Lung (tissue), 12 donors: ENCODE data around the gene KERA. TPM values are rescaled to one million over a fixed set of nuclear protein-coding genes. Genes with fewer than 3 reads are reported as not detected.

ENCODE experiments used
- ATAC-seq: fragments of 200-7000 bp; cut with Tn5 transposase; one replicate; pipeline ENCODE4 v1.9.1; 2020; ENCODE audit warnings: moderate number of reproducible peaks; ENCODE audit not compliant: insufficient read depth, low FRiP score
- DNase-seq, 3 donors: peaks; one replicate each; pipeline ENCODE4 v3.0.0-alpha.2; 2013 to 2017
- H3K27ac ChIP-seq, 2 donors: one replicate each; pipeline ENCODE4 v1.5.1; 2013; ENCODE audit warnings: mild to moderate bottlenecking in 2 of 2, moderate library complexity in 2 of 2, control low read depth in 1 of 2, inconsistent platforms in 1 of 2, low read depth in 1 of 2, low read length in 1 of 2
- H3K27me3 ChIP-seq, 3 donors: one replicate each; pipeline ENCODE4 v1.5.1; 2013; ENCODE audit warnings: low read length in 2 of 3; ENCODE audit not compliant: control insufficient read depth in 3 of 3, insufficient read depth in 3 of 3
- H3K36me3 ChIP-seq, 4 donors: one replicate each; pipeline ENCODE4 v1.5.1; 2013; ENCODE audit warnings: low read length in 4 of 4, mild to moderate bottlenecking in 1 of 4, moderate library complexity in 1 of 4; ENCODE audit not compliant: control insufficient read depth in 4 of 4, insufficient read depth in 4 of 4
- H3K4me1 ChIP-seq, 5 donors: one replicate each; pipeline ENCODE4 v1.5.1; 2013; ENCODE audit warnings: low read length in 5 of 5, mild to moderate bottlenecking in 2 of 5, moderate library complexity in 1 of 5; ENCODE audit not compliant: control insufficient read depth in 5 of 5, insufficient read depth in 5 of 5
- H3K4me3 ChIP-seq: one replicate; pipeline ENCODE4 v1.5.1; 2013; ENCODE audit warnings: mild to moderate bottlenecking, control low read depth, moderate library complexity
- H3K9ac ChIP-seq, 2 donors: one replicate each; pipeline ENCODE4 v1.5.1; 2013; ENCODE audit warnings: low read length in 2 of 2, control low read depth in 1 of 2; ENCODE audit not compliant: insufficient read depth in 1 of 2
- H3K9me3 ChIP-seq, 4 donors: one replicate each; pipeline ENCODE4 v1.5.1; 2013; ENCODE audit warnings: low read length in 3 of 4, mild to moderate bottlenecking in 1 of 4, moderate library complexity in 1 of 4; ENCODE audit not compliant: control insufficient read depth in 4 of 4, insufficient read depth in 3 of 4
- CTCF ChIP-seq: IDR thresholded peaks from 2 replicates; pipeline ENCODE4 v1.5.1; 2012; ENCODE audit warnings: mild to moderate bottlenecking; ENCODE audit errors: control extremely low read depth, extremely low read depth
- WGBS, 2 donors: extraction: QIAGEN DNeasy Blood & Tissue Kit; methylation state at CpG; one replicate each; pipeline ENCODE4 v1.1.7; 2013; 5-methylcytosine and 5-hydroxymethylcytosine counted together
- polyA plus RNA-seq, 2 donors: library from polyadenylated mRNA; stranded (reverse); fragments of 200-250 nt; gene quantifications; one replicate each; pipeline ENCODE4 v1.2.1, GENCODE V29; 2013
- total RNA-seq, 2 donors: library from RNA; depleted of rRNA in 1 of 2; stranded (reverse); fragments of >200 nt in 1 of 2; gene quantifications; one replicate each; pipeline ENCODE4 v1.2.1, GENCODE V29; 2014 to 2021
- donor health status: control.
- donor health status: control.
- donor health status: Bipolar disorder and iron deficiency.
- donor health status: healthy.
- donor health status: DM: yes; HTN: yes; CAD: no.

The KERA gene
- total and polyA plus RNA-seq, 4 donors: 0.26 TPM; not detected in 3

GRCh38 chr12:91065396-91065795, 7.6 kb upstream of the KERA start:
- no peak for ATAC-seq
- 80 to 89% methylated on average over 3 of the region's 3 CpGs for WGBS, 2 donors
- no peaks in the 10 kb centered on the region for H3K9me3 ChIP-seq

GRCh38 chr12:91064640-91065039, 6.8 kb upstream of the KERA start:
- no peak overlapping the region for H3K9ac ChIP-seq
- no peaks in the 10 kb centered on the region for H3K9me3 ChIP-seq
- no peak for ATAC-seq
- 70 to 87% methylated on average over 3 of the region's 3 CpGs for WGBS, 2 donors
- no peak for TF ChIP-seq CTCF
- DNase-seq: no peak
- H3K27me3 ChIP-seq: no peaks in the 10 kb centered on the region
- H3K4me3 ChIP-seq: no peak overlapping the region
- H3K27ac ChIP-seq: no peak overlapping the region
- no peaks in the 10 kb centered on the region for H3K4me1 ChIP-seq
- no peaks in the 10 kb centered on the region for H3K36me3 ChIP-seq

More at GRCh38 chr12:91065396-91065795, 7.6 kb upstream of the KERA start:
- Histone ChIP-seq H3K4me1 (no peaks in the 10 kb centered on the region), H3K4me3 (no peak overlapping the region), H3K36me3 (no peaks in the 10 kb centered on the region), H3K9ac (no peak overlapping the region), H3K27ac (no peak overlapping the region), H3K27me3 (no peaks in the 10 kb centered on the region)
- TF ChIP-seq CTCF: no peak
- peak in 1 of 3 donors; percentile 14 for DNase-seq

- peaks cover 0 to 6% (median 2%) of the 10 kb centered on the region in 5 donors for H3K4me1 ChIP-seq
- TF ChIP-seq CTCF: no peak
- no peaks in the 10 kb centered on the region for H3K27me3 ChIP-seq
- no peak overlapping the region for H3K4me3 ChIP-seq
- no peaks in the 10 kb centered on the region for H3K9me3 ChIP-seq
- no peak overlapping the region for H3K27ac ChIP-seq
- DNase-seq (no peak), ATAC-seq (no peak)
- 68 to 88% methylated on average over 1 of the region's 1 CpG for WGBS, 2 donors
- H3K9ac ChIP-seq: no peak overlapping the region
- H3K36me3 ChIP-seq: no peaks in the 10 kb centered on the region
Measured at GRCh38 chr12:91061091-91061490, 3.3 kb upstream of the KERA start.

- peaks cover 0 to 7% (median 5%) of the 10 kb centered on the region in 5 donors for H3K4me1 ChIP-seq
Measured at GRCh38 chr12:91059211-91059610, 1.4 kb upstream of the KERA start.

More at GRCh38 chr12:91059211-91059610, 1.4 kb upstream of the KERA start:
- DNase-seq (peak in 1 of 3 donors; percentile 29), ATAC-seq (no peak)
- Histone ChIP-seq H3K27me3 (no peaks in the 10 kb centered on the region), H3K36me3 (no peaks in the 10 kb centered on the region), H3K9me3 (no peaks in the 10 kb centered on the region), H3K27ac (no peak overlapping the region), H3K4me3 (no peak overlapping the region), H3K9ac (no peak overlapping the region)
- no peak for TF ChIP-seq CTCF
